Fibroblast of mammary gland (primary cell): ENCODE data around the gene KCNJ5.

Source experiments
- DNase-seq: peaks from one replicate; pipeline ENCODE4 v3.0.0-alpha.2; 2010; ENCODE audit warnings: low read depth
- H3K4me3 ChIP-seq: 2 replicates; pipeline ENCODE4 v1.5.1; 2011; ENCODE audit warnings: low read depth, mild to moderate bottlenecking, low read length, moderate library complexity; ENCODE audit not compliant: control insufficient read depth
- TF ChIP-seq, protein P1 (sequence below): conservative IDR thresholded peaks from 2 replicates; pipeline ENCODE4 v1.5.1; 2011; ENCODE audit warnings: low read depth, low read length, inconsistent platforms; ENCODE audit not compliant: control insufficient read depth, insufficient read depth

Gene KCNJ5

DNA sequence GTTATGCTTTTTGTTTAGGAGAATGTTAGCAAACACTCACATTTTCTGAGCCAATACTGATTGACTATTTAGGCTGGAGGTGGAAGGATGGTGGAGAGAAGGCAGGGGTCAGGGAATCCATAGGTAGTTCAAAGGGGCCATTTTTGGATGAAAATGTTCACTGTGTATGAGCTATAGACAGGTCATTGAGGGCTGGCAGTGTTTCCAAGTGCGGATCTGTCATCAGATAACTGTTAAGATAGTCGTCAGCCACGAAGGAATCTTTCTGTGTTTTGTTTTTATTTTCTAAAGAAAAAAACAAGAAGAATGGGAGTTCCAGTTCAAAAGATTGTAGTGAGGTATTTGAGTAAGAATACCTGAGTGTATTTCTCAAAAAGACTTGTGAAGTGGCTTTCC, 3.1 kb downstream of the KCNJ5 start:
- H3K4me3 ChIP-seq, result no peak overlapping the region
- TF ChIP-seq, protein P1, sequence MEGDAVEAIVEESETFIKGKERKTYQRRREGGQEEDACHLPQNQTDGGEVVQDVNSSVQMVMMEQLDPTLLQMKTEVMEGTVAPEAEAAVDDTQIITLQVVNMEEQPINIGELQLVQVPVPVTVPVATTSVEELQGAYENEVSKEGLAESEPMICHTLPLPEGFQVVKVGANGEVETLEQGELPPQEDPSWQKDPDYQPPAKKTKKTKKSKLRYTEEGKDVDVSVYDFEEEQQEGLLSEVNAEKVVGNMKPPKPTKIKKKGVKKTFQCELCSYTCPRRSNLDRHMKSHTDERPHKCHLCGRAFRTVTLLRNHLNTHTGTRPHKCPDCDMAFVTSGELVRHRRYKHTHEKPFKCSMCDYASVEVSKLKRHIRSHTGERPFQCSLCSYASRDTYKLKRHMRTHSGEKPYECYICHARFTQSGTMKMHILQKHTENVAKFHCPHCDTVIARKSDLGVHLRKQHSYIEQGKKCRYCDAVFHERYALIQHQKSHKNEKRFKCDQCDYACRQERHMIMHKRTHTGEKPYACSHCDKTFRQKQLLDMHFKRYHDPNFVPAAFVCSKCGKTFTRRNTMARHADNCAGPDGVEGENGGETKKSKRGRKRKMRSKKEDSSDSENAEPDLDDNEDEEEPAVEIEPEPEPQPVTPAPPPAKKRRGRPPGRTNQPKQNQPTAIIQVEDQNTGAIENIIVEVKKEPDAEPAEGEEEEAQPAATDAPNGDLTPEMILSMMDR, result no peak
- no peak for DNase-seq

GRCh38 chr11:128894685-128895084, 3.5 kb downstream of the KCNJ5 start:
- no peak overlapping the region for H3K4me3 ChIP-seq
- DNase-seq, result no peak
- TF ChIP-seq, protein P1, result no peak

DNA sequence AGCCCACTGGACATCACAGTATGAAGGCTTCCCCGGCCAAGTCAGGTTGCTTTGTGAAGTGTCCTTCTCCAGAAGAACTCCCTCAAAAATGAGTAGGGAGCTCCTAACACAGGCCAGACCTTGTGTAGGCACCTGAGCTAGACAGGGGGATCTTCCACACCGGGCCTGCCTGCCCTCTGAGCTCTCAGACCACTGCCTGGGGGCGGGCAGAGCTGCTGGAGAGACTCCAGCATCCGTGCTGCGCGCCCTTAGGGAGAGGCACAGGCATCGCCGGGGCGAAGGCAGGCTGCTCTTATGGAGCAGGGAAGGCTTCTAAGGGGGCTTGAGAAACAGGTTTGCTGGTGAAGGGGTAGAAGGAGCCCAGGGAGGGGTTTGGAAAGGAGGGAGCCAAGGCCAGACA, 4.4 kb downstream of the KCNJ5 start:
- H3K4me3 ChIP-seq, result no peak overlapping the region
- DNase-seq, result no peak
- TF ChIP-seq, protein P1, result no peak

DNA sequence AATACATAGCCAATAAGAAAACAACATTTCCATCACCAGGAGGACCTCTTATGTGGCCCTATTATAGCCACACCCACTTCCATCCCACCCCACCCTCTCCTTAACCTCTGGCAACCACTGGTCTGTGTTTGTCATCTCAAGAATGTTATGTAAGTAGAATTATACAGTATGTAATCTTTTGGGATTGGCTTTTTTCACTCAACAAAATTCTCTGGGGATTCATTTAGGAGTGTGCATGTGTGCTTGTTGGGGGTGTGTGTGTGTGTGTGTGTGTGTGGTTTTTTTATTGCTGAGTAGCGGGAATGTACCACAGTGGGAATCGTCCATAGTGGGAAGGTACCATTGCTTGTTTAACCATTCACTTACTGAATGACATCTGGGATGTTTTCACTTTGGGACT, 5.2 kb downstream of the KCNJ5 start:
- TF ChIP-seq, protein P1, result no peak

GRCh38 chr11:128897826-128898225, 6.7 kb downstream of the KCNJ5 start:
- DNase-seq, result peak; percentile 38
- TF ChIP-seq, protein P1, result no peak

More for the DNA sequence above, 5.2 kb downstream of the KCNJ5 start:
- peak; percentile 21 for DNase-seq
- H3K4me3 ChIP-seq, result no peak overlapping the region

DNA sequence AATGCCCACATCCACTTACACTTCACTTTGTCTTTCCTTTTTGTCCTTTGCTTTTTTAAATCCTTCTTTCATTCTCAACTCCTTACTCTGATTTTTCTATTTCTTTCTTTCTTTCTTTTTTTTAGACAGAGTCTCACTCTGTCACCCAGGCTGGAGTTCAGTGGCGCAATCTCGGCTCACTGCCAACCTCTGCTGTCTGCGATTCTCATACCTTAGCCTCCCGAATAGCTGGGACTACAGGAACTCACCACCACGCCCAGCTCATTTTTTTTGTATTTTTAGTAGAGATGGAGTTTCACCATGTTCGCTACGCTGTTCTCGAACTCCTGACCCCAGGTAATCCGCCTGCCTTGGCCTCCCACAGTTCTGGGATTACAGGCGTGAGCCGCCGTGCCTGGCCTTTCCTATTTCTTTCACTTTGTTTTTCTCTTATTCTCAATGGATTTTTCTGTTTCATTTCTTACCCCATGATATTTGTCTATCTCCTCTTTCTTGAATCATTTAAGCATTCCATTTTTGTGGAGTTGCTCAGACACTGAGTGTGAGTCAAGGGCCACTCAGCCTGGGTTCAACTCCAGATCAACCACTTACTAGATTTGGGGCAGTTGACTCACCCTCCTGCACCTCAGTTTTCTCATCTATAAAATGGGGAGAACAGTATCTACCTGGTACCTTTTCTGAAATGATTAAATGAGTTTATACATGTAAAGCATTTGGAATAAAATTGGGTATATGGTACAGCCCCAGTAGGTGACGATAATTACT, 7.6 kb downstream of the KCNJ5 start:
- TF ChIP-seq, protein P1, result no peak
- no peak overlapping the region for H3K4me3 ChIP-seq
- DNase-seq, result peak; percentile 56

More at GRCh38 chr11:128897826-128898225, 6.7 kb downstream of the KCNJ5 start:
- no peak overlapping the region for H3K4me3 ChIP-seq
